ENCODE data around the gene RELB.

DNA sequence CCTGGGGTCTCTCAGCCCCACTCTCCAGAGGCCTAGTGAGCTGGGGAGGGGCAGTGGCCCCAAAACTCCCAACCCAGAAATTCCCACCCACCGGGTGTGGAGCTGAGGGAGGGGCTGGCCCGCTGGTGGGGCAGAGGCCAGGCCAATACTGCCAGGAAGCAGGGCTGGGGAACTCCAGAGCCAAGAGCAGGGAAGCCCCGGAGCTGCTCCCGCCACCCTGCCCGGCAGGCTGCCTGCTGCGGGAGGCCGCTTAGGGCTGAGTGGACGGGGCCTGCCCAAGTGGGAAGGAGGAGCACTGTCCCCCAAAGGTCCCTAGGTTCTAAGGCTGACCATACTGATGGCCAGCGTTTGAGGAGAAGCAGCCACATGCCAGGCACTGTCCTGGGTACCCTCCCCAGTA is 13.0 kb upstream of the RELB start:
- TF ChIP-seq, protein P1, sequence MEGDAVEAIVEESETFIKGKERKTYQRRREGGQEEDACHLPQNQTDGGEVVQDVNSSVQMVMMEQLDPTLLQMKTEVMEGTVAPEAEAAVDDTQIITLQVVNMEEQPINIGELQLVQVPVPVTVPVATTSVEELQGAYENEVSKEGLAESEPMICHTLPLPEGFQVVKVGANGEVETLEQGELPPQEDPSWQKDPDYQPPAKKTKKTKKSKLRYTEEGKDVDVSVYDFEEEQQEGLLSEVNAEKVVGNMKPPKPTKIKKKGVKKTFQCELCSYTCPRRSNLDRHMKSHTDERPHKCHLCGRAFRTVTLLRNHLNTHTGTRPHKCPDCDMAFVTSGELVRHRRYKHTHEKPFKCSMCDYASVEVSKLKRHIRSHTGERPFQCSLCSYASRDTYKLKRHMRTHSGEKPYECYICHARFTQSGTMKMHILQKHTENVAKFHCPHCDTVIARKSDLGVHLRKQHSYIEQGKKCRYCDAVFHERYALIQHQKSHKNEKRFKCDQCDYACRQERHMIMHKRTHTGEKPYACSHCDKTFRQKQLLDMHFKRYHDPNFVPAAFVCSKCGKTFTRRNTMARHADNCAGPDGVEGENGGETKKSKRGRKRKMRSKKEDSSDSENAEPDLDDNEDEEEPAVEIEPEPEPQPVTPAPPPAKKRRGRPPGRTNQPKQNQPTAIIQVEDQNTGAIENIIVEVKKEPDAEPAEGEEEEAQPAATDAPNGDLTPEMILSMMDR (conservative IDR thresholded peaks at IDR 0.05; ENCODE audit: low read length): no peak
- TF ChIP-seq EZH2phosphoT487 (IDR thresholded peaks at IDR 0.05; ENCODE audit: borderline replicate concordance): no peak

Data from Loucy (cell line).